ENCODE data around the gene ZFYVE28.

Gene ZFYVE28

DNA sequence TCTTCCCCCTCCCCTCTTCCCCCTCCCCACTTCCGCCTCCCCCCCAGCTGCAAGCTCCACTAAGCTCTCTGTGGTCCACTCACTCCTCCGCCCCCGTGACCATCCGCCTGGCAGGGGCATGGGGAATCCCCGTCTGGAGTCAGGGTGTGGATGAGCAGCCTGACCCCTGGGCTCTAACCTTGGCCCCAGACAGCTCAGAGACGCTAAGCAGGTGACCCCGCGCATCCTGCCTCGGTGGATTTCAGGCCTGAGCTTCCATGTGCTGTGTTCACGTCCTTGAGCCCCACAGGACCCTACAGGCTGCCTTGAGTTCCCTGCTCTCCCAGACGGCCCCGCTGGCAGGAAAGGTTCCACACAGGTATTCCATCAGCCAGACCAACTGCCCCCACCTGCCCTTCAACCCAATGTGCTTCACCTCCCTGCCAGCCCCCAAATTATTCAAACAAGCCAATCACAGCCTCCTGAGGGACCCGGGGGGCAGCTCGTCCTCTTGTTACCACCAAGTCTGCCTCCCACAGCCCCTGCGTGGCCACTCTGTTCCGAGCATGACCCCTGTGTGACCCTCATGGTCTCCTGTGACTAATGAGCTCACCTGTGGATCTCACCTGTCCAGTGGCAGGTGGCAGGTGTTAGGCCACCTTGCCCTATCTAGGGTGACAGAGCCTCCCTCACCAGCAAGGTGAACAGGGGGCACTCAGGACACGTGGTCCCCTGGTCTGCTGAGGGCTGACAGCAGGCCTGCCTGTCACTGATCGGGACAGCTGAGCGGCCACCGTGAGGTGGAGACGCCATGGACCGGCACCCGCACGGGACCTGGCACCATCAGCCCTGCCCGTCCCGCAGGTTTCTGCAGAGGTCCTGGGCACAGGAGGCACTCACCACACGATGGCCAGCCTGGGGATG lies 83.4 kb downstream of the ZFYVE28 start:
- DNase-seq (ENCODE audit: low read depth in 2 of 2, low spot score in 1 of 2): no peak

DNA sequence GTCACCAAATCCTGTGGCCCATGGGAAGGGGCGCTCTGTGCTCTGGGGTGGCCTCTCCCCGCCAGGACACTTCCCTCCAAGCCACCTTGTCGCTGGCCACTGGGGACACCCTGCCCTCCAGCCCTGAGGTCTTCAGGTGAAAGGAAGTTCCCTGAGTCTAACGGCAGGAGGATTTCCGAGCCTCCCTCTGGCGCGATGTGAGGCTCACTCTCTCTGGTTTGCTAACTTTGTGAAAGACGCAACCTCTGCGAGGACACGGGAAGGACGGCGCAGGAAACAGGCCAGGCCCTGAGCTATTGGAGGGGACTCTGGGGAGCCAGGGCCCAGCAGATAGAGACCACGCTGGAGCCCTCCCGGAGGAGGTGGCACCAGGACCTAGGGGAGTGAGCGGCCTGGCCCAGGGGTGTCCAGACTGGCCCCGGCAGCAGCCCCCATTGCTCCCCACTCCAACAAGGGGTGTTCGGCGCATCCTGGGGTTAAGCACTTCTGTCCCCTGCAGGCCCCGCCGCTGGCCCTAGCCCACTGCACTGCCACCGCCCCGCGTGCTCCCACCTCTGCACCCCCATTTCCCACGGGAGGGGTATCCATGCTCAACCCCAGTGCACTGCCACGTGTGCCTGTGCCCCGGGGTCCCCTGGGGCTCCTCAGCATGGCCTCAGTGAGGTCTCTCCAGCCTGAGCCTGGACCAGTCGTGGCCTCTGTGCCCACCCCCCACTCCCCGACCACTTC lies 84.4 kb downstream of the ZFYVE28 start:
- no peak for DNase-seq (ENCODE audit: low read depth in 2 of 2, low spot score in 1 of 2)

DNA sequence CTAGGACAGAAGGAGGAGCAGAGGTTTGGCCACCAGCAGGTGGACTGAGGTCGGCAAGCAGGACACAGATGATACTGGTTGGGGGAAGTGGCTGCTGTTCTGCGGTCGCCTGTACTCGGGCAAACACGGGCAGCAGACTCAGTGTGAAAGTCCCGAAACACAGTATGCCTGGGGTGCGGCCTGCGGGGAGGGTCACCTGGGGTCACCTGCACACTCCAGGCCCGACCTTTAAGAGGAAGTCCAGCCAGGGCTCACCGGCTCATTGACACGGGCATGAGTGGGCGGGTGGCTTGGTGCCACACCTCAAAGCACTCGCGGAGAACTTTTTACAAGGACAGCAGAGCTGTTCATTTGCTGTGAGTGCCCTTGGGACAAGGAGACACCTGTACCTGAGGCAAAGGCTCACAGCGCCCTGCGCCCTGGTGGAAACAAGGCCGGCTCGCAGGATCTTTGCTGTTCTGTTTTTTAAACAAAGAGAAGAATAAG lies 85.0 kb downstream of the ZFYVE28 start:
- no peak for DNase-seq (ENCODE audit: low read depth in 2 of 2, low spot score in 1 of 2)

DNA sequence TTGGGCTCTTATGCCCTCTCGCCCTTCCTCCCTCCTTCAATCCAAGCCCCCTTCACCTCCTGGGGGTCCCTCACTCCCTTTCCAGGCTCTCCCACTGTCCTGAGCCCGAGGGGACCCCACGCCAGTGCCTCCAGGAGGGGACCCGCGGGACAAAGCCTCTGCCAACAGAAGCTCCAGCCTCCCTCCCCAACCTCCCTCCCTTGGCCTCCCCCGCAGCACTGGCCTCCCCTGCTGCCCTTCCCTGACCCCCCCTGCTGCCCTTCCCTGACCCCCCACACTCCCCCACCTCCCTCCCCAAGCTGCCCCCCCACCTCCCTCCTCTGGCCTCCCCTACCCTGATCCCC lies 85.5 kb downstream of the ZFYVE28 start:
- DNase-seq (ENCODE audit: low read depth in 2 of 2, low spot score in 1 of 2): no peak

DNA sequence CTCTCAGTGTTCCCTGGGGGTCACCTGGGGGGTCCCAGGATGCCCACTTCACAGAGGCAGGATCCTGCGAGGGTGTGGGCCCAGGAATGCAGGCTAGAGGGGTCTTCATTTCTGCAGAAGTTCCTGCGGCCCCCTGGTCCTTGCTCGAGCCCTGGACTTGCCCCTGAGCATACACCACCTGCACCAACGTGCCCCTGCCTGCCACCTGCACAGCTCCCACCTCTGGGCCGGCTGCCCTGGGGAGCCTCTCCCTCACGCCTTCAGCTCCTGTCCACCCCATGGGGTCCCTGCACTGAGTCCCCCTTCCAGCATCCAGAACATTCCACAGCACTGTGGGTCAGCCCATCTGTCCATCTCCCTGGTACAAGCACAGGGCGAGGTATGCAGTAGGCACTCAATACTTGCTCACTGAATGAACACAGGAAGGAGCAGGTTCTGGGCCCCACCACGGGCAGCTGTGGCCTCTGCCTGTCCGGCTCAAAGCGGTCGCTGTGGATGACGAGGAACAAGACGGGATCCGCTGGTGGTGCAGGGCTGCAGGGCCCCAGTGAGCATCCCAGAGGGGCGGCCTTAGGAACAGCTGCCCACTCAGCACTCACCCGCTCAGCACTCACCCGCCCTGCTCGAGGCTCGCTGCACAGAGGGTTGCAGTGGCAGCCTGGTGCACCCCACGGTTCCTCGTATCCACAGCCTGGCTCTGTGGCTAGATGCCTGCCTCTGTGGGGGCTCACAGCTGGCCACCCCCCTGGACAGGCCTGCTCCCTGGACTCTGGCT lies 86.1 kb downstream of the ZFYVE28 start:
- DNase-seq (ENCODE audit: low read depth in 2 of 2, low spot score in 1 of 2): no peak

DNA sequence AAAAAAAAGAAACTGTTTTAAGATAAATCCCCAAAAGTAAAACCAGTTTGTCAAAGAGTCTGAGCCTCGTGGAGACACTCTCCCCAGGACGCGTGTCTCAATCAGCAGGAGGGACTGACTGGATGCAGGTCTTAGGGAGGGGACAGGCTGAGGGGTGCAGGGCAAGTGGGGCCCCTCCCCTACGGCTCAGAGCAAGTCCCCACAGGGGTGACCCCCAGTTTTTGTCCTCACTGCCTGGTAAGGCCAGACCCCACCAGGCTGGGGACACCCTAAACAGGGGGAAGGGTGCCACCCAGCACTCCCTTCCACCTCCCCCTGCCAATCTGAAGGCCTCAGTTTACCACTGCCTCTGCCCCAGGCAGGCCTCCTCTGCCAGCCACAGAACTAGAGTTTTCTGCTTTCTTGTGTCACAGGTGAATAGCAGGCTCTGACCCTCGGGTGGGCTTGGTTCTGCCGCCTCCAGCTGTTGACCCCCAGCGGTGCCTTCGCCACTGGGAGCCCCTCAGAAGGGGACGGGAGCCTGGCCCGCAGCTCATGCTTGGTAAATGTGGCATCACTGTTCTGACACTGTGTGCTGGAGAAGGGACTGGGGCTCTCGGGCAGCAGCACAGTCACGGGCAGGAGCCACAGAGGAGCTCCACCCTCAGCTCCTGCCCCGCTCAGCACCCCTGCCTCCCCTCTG lies 86.8 kb downstream of the ZFYVE28 start:
- DNase-seq (ENCODE audit: low read depth in 2 of 2, low spot score in 1 of 2): no peak

DNA sequence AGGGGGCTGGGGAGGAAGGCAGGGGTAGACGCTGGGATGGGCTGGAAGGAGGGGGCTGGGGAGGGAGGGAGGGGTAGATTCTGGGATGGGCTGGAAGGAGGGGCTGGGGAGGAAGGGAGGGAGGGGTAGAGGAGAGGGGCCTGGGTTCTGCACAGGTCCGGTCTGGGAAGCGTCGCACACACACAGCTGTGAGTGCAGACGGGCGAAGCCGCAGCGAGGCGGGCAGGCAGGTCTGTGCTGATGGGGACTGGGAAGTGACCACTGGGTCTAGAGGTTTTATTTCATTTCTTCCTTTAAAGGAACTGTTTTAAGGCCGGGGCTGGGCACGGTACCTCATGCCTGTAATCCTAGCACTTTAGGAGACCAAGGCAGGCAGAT lies 87.4 kb downstream of the ZFYVE28 start:
- DNase-seq (ENCODE audit: low read depth in 2 of 2, low spot score in 1 of 2): no peak

DNA sequence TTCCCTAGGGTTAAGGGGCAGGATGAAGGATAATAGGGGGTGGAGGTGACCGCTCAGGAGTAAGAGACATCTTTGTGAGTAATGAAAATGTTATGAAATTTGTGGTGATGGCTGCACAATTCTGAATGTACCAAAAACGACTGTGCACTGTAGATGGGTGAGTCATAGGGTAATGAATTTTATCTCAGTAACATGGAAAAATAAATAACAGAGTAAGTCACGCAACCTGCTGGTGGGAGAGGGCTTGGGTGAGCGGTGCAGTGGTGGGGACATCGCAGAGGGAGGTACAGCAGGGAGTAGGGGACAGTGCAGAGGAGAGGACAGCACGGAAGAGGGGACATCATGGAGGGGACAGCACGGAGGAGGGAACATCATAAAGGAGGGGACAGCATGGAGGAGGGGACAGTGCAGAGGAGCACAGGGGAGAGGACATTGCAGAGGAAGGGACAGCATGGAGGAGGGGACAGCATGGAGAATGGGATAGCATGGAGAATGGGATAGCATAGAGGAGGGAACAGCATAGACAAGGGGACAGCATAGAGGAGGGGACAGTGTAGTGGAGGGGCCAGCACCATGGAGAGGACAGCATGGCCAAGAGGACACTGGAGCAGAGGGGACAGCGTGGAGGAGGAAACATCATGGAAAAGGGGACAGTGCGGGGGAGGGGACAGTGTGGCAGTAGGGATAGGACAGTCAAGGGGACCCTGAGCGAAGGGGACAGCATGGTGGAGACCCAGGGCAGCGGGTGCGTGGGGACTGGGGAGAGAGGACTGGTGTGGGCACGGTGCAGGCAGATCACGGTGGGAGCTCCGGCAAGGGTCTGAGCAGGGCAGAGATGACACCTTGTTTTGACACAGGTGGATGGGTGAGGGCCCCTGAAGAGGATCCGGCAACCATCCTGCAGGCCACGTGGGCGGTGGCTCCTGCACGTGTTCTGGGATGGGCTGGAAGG lies 88.1 kb downstream of the ZFYVE28 start:
- DNase-seq (ENCODE audit: low read depth in 2 of 2, low spot score in 1 of 2): no peak

DNA sequence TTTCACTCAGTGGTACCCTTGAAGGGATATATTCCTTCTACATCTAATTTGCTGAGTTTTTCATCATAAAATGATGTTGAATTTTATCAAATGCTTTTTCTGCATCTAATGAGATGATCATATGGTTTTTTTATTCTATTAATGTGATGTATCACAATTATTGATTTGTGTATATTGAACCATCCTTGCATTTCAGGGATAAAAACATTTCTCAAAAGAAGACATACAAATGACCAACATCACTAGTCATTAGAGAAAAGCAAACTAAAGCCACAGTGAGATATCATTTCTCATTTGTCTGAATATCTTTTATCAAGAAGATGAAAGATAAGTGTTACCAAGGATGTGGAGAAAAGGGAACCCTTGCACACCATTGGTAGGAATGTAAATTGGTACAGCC lies 90.9 kb downstream of the ZFYVE28 start:
- DNase-seq (ENCODE audit: low read depth in 2 of 2, low spot score in 1 of 2): no peak

DNA sequence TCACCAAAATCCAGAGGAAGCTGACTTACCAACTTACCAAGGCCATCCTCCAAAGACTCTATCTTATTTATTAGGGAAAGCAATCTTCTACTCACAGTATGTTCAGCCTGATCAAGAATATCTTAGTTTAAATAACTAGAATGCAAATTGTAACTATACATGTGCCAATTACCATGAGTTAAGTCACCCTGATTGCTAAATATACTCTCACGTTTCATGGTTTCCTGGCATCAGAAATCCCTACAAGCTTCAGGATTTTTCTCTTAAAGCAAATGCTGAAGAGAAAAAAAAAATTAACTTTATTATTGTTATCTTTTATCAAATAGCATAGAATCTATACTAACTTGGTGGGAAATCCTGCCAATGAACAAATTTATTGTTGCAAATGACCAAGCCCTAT lies 93.6 kb downstream of the ZFYVE28 start:
- no peak for DNase-seq (ENCODE audit: low read depth in 2 of 2, low spot score in 1 of 2)

DNA sequence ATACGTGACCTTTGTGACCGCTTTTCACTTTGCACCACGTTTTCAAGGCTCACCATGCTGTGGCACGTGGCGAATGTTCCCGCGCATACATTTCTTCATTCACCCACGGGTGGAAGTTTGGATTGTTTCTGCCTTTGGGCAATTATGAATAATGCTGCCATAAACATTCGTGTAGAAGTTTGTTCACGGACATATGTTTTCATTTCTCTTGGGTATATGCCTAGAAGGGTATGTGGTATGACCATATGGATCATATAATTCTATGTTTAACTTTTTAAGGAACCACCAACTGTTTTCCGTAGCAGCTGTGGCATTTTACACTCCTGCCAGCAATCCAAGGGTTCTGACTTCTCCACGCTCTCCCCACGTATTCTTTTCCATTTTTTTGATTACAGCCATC lies 95.6 kb downstream of the ZFYVE28 start:
- DNase-seq (ENCODE audit: low read depth in 2 of 2, low spot score in 1 of 2): no peak

DNA sequence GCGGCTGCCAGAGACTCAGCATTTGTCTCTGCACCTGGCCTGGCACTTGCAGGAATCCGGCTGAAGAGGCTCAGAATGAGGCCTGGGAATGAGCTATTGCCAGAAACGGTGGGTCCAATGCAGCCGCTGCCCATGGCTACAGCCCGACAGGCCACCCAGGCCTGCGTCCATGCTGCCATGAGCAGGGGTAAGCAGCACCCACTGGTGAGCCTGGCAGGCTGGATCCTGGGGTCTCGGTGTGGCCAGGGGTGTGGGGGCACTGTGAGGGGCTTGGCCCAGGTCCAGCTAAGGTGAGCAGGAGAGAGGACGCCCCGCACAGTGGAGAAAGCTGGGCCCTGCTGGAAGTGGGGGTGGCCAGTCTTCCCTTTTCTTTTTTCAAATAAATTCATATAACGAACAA lies 96.2 kb downstream of the ZFYVE28 start:
- no peak for DNase-seq (ENCODE audit: low read depth in 2 of 2, low spot score in 1 of 2)

DNA sequence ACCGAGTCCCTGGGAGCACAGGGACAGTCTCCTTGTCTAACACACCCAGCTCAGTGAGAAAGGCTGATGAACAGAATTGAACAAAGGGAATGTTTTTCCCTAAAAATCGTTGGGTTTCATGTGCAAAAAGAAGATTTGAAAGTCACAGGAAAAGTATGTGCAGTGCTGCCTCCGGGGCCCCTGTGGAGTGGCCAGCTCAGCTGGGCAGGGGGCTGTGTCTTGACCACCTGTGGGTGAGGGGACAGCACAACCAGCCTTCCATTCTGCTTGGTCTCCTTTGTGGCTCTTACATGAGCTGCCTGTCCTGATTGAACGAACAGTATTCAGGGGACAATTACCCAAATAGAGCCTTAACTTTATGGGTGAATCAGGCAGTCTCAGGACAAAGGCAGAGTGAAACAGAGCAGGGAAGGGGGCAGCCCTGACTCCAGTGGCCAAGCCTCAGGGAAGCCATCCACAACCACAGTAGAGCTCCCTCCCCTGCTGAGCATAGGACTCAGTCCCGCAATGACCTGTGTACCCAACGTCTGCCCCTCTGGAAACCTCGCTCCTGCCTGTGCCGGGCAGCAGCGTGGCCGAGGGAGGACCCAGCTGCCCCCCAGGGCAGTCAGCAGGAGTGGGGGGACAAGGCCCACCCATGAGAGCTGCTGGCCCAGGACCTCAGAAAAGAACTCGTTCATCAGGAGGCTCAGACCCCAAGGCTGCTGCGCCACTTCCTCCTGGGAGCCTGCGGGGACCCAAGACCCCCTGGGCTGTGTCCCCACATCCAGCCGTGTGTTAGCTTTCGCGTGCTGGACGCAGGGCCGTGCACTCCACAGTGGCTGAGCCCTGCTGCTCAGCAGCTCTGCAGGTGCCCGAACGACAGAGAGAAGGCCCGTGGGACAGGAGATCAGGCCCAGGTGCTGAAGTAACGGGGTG lies 96.9 kb downstream of the ZFYVE28 start:
- no peak for DNase-seq (ENCODE audit: low read depth in 2 of 2, low spot score in 1 of 2)

DNA sequence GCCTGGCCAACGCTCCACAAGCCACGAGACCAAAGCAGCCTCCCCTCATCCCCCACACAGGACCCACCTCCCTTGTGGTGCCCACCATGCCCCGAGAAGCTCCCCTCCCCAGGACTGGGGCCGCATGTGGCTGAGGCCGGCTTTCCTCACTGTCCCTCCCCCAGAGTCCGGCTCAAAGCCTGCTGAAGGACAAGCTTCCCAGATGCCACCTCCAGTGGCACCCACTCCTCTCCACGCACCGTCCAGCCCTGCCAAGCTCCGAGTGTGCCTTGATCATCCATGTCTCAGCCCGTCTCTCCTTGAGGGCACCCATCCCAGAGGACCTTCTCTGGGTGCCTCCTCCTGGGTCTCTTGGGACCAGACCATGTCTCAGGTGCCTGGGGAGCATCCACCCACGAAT lies 97.7 kb downstream of the ZFYVE28 start:
- DNase-seq (ENCODE audit: low read depth in 2 of 2, low spot score in 1 of 2): no peak

DNA sequence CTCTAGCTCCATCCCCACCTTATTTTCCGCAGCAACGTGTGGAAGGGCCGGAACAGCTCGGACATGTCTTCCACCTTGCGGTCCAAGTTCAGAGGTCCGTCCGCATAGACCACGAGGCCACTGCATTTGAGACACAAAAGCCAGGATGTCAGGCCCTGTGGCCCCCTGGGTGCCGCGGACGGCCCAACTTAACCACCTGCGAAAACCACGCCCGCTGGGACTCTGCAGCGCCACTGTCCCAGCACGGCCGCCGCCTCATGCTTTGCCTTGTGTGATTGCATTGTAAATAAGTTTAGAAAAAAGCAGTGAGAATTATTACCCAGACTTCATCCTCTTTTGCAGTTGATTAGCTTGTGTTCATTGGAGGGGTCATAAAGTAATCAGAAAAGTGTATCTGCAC lies 98.3 kb downstream of the ZFYVE28 start:
- no peak for DNase-seq (ENCODE audit: low read depth in 2 of 2, low spot score in 1 of 2)

DNA sequence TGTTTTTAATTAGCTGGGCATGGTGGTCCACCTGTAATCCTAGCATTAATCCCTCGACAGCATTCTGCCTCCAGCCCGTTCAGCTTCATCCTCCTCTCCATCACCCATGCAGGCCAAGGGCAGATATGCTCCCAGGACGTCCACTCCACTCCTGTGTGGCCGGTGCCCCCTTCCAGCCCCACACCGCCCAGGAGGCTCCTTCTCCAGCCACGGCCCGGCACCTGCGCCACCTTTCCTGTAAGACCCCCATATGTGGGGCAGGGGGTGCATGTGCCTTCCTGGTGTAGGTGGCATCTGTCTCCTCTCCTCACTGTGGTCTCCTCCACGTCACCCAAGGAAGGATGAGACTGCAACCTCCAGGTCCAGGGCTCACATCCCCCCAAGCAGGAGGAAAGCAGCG lies 99.6 kb downstream of the ZFYVE28 start:
- DNase-seq (ENCODE audit: low read depth in 2 of 2, low spot score in 1 of 2): no peak

DNA sequence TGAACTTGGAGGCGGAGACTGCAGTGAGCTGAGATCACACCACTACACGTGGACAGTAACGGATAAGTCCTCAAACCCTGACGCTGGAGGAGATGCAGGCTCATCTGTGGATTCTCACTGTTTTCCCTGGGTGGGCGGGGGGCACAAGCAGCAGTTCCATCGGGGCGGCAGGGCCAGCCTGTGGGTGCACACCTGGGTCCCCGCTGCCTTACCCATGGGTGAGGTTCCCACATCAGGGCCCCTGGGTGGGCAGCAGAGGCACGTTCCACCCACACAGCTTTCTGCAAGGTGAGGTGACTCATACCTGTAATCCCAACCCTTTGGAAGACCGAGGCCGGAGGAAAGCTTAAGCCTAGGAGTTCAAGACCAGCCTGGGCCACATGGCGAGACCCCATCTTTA lies 100.0 kb downstream of the ZFYVE28 start:
- DNase-seq (ENCODE audit: low read depth in 2 of 2, low spot score in 1 of 2): no peak

DNA sequence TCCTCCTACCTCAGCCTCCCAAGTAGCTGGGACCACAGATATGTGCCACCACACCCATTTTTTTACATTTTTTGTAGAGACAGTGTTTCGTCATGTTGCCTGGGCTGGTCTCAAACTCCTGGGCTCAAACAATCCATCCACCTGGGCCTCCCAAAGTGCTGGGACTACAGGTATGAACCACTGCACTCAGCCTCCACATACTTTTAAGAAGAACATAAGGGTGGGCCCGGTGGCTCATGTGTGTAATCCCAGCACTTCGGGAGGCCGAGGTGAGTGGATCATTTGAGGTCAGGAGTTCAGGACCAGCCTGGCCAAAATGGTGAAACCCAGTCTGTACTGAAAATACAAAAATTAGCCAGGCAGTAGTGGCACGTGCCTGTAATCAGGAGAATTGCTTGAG lies 105.1 kb downstream of the ZFYVE28 start:
- DNase-seq (ENCODE audit: low read depth in 2 of 2, low spot score in 1 of 2): no peak

DNA sequence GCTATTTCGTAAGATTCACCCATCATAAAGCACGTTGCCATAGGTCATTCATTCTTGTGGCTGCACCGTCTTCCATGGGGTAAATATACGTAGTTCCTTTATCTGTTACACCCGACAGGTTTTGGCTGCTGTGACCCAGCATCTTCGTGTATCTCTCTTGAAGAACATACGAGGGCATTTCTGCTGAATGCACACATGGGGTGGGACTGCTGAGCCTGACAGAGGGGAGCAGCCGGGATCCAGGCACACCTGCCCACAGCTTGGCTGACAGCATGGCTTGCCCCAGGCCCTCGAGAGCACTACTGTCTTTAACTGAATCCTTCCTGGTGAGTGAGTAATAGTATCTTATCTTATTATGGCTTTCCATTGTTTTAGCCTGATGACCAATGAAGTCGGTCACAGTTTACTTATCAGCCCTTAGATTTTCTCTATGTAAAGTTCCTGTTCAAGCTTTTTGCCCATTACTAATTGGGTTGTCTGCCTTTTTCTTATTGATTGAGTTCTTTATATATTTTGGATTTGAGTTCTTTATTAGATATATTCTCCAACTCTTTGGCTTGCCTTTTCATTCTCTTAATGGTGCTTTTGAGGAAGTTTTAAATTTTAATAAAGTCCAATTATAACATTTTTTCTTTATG lies 111.6 kb downstream of the ZFYVE28 start:
- DNase-seq (ENCODE audit: low read depth in 2 of 2, low spot score in 1 of 2): no peak

All from stimulated activated CD8-positive, alpha-beta memory T cell treated with anti-CD3 and anti-CD28 coated beads, Interleukin-4, amount 100 ng/mL, for 1 hour (primary cell).